Right renal cortex interstitium (tissue), 3 donors: ENCODE data around the gene KDR. TPM values are rescaled to one million over a fixed set of nuclear protein-coding genes. Genes with fewer than 3 reads are reported as not detected.

Experiments used
- DNase-seq, 3 donors: peaks; one replicate each; pipeline ENCODE4 v3.0.0-alpha.2; 2013; ENCODE audit warnings: low read depth in 3 of 3, low spot score in 2 of 3
- polyA plus RNA-seq, 3 donors: library from polyadenylated mRNA; unstranded; fragments of 120-200 nt; gene quantifications; one replicate each; pipeline ENCODE4 v1.2.1, GENCODE V29; 2013; ENCODE audit not compliant: insufficient read length in 3 of 3

KDR gene
- polyA plus RNA-seq, 3 donors = 61.0 to 71.6 (median 67.9) TPM

GRCh38 chr4:55124322-55125076 lies 896 bp downstream of the KDR start:
- no peak for DNase-seq

- no peak for DNase-seq
These were observed 1.6 kb downstream of the KDR start for GRCh38 chr4:55123791-55124190.

- no peak for DNase-seq
These were observed 3.2 kb downstream of the KDR start for GRCh38 chr4:55122235-55122634.

- no peak for DNase-seq
These were observed 4.1 kb downstream of the KDR start for GRCh38 chr4:55121246-55121645.

GRCh38 chr4:55118397-55118796 lies 7.0 kb downstream of the KDR start:
- DNase-seq = no peak

GRCh38 chr4:55117511-55117910 lies 7.9 kb downstream of the KDR start:
- no peak for DNase-seq

- DNase-seq = no peak
These were observed 8.9 kb downstream of the KDR start for GRCh38 chr4:55116450-55116849.

- no peak for DNase-seq
These were observed 13.8 kb downstream of the KDR start for GRCh38 chr4:55111601-55112000.

GRCh38 chr4:55110131-55110530 lies 15.3 kb downstream of the KDR start:
- no peak for DNase-seq

GRCh38 chr4:55107054-55107453 lies 18.3 kb downstream of the KDR start:
- no peak for DNase-seq

GRCh38 chr4:55103224-55103623 lies 22.2 kb downstream of the KDR start:
- no peak for DNase-seq

GRCh38 chr4:55099816-55100215 lies 25.6 kb downstream of the KDR start:
- no peak for DNase-seq

GRCh38 chr4:55098456-55099204 lies 26.8 kb downstream of the KDR start:
- DNase-seq = no peak

- DNase-seq = no peak
These were observed 28.8 kb downstream of the KDR start for GRCh38 chr4:55096619-55097018.

- DNase-seq = no peak
These were observed 29.4 kb downstream of the KDR start for GRCh38 chr4:55096045-55096444.

GRCh38 chr4:55092504-55092903 lies 32.9 kb downstream of the KDR start:
- no peak for DNase-seq

- DNase-seq = no peak
These were observed 35.5 kb downstream of the KDR start for GRCh38 chr4:55089916-55090315.

GRCh38 chr4:55087913-55088260 lies 37.5 kb downstream of the KDR start:
- DNase-seq = no peak

- DNase-seq = no peak
These were observed 38.1 kb downstream of the KDR start for GRCh38 chr4:55087009-55087912.

GRCh38 chr4:55086578-55086977 lies 38.8 kb downstream of the KDR start:
- no peak for DNase-seq

- DNase-seq = no peak
These were observed 41.7 kb downstream of the KDR start for GRCh38 chr4:55083735-55084134.
